Fibroblast of mammary gland (primary cell): ENCODE measurements around the gene FAM13B.

ENCODE experiments used
- DNase-seq: peaks from one replicate; pipeline ENCODE4 v3.0.0-alpha.2; 2010; ENCODE audit warnings: low read depth
- H3K4me3 ChIP-seq: 2 replicates; pipeline ENCODE4 v1.5.1; 2011; ENCODE audit warnings: low read depth, mild to moderate bottlenecking, low read length, moderate library complexity; ENCODE audit not compliant: control insufficient read depth
- TF ChIP-seq, protein P1 (sequence below): conservative IDR thresholded peaks from 2 replicates; pipeline ENCODE4 v1.5.1; 2011; ENCODE audit warnings: low read depth, low read length, inconsistent platforms; ENCODE audit not compliant: control insufficient read depth, insufficient read depth

Gene FAM13B

DNA sequence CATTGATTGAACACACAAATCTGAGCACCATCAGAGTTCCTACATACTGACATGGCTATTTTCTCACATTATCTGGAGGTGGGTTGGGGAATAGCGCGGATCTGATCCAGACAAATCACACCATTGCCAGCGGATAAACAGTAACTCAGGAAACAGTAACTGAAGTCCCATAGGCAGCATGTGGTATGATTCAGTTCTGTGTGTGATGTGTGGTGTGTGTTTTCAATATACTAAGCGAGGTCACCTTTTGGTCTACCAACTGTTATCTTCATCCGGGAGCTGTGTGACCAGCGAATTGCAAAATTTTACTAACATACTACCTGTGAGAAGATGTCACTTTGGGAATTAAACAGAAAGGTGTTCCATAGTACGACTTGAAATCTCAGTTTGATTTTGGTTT, 93.5 kb downstream of the FAM13B start:
- no peak overlapping the region for H3K4me3 ChIP-seq
- DNase-seq: no peak
- TF ChIP-seq, protein P1, sequence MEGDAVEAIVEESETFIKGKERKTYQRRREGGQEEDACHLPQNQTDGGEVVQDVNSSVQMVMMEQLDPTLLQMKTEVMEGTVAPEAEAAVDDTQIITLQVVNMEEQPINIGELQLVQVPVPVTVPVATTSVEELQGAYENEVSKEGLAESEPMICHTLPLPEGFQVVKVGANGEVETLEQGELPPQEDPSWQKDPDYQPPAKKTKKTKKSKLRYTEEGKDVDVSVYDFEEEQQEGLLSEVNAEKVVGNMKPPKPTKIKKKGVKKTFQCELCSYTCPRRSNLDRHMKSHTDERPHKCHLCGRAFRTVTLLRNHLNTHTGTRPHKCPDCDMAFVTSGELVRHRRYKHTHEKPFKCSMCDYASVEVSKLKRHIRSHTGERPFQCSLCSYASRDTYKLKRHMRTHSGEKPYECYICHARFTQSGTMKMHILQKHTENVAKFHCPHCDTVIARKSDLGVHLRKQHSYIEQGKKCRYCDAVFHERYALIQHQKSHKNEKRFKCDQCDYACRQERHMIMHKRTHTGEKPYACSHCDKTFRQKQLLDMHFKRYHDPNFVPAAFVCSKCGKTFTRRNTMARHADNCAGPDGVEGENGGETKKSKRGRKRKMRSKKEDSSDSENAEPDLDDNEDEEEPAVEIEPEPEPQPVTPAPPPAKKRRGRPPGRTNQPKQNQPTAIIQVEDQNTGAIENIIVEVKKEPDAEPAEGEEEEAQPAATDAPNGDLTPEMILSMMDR: no peak

DNA sequence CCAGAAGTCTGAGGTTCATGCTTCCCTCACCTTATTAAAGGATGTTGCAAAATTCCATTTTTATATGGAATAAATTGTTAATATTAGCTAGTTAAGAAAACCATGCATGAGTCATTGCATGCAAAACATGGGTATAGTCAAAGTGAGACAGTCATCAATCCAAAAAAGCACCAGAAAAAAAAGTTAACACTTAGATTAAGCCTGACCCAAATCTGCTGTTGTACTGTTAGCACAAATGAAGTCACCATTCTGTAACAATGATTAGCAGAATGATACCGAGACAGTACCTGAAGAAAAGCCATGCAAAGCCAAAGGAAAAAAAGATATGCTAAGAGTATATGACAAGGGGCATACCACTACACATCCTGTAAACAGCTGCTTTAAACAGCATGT, 94.1 kb downstream of the FAM13B start:
- TF ChIP-seq, protein P1: no peak
- no peak overlapping the region for H3K4me3 ChIP-seq
- DNase-seq: no peak

DNA sequence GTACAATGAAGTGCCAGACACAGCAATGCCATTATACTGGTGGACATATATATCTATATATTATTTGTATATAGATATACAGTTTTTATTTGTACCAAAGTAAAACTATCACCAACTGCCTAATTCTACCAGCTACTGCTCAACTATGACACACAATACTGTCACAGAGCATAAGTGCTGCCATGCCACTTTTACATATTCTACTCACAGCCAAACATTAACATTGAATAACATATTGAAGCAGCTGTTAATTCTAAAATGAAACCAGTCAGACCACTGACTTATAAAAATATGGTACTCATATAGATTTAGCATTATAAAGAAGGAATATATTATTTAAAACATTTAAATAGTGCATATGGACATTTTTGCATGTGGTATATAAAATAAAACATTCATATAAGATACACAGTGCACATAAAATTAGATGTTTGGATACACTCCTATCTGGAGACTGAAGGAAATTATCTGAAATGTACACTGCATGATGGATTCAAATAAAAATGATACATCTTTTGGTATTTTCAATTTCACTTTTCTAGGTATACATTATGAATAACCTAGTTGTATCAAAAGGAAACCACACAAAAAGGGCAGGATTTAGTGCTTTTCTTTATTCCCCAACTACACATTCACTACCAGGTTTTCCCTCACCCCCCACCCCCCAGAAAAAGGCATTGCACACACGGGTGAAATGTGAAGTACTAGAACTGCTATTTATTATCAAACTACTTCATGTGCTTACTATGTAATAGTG, 94.7 kb downstream of the FAM13B start:
- TF ChIP-seq, protein P1: no peak
- no peak overlapping the region for H3K4me3 ChIP-seq
- no peak for DNase-seq

DNA sequence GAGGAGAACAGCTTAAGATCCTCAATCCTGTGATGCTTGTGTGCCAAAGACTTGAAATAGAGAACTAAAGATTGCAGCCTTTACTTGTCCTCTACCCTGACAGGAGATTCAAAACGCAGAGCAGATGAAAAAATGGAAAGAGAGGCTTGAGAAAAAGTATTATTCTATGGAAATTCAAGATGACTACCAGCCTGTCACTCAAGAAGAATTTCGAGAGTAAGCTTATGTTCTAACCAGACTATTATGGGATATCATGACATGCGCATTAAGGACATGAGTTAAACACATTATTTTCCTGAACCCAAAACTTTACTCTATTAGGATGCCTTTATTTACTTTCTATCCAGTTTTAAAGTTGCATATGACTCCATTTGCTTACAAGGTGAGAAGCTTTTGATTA, 97.2 kb downstream of the FAM13B start:
- H3K4me3 ChIP-seq: no peak overlapping the region
- DNase-seq: no peak
- TF ChIP-seq, protein P1: no peak

DNA sequence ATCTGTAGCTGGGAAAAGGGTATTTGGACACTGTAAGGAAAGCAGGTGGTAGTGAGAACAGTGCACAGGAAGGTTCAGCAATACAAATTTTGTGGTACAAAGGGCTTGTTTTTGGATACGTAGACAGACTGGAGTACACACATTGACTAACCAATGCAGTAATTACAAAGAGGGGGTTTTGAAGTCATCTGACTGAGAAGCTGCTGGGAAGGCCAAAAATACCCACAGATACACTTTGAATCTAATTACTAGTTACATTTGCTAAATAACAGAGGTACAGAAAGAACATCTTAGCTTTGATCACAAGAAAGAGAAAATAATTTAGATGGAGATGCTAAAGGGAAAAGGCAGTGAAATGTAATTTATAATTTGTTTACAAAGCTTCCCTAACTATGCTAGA, 97.7 kb downstream of the FAM13B start:
- TF ChIP-seq, protein P1: no peak
- DNase-seq: no peak
- no peak overlapping the region for H3K4me3 ChIP-seq

DNA sequence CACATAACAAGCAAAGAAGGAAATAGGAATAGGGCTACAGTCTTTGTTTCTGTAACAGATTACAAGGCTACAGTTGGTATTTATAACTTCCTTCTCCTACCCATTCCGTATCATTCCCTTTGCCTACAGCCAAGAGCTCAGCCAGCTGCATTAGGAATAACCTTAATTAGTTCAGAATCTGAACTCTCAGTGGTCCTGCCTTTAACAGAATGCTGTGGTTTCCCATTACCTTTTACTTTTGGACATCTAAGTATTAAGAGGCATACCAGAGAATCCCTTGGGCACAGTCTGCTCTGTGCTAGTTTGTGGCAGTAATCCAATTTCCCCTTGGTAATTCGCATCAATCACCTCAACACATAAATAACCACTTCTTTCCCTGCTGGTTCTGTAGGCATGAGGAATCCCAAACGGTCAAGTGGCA, 99.4 kb downstream of the FAM13B start:
- no peak overlapping the region for H3K4me3 ChIP-seq
- DNase-seq: peak; percentile 47
- TF ChIP-seq, protein P1: no peak

DNA sequence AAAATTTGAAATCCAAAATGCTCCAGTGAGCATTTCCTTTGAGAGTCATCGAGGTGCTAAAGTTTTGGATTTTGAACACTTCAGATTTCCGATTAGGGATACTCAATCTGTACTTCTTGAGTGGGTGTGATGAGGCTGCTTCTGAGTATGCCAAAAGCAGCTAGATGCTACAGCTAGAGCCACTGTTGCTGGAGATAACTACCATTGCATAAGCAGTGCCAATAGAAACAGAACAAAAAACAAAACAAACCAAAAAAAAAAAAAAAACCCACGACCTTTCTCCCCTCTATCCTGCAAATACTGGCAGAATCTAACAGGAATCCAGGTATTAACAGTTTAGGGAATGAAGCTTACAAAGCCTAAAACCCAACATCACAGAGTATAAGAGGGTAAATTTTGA, 100.1 kb downstream of the FAM13B start:
- no peak for DNase-seq
- TF ChIP-seq, protein P1: no peak
- no peak overlapping the region for H3K4me3 ChIP-seq
